ENCODE results near the gene TGFBI.

DNA sequence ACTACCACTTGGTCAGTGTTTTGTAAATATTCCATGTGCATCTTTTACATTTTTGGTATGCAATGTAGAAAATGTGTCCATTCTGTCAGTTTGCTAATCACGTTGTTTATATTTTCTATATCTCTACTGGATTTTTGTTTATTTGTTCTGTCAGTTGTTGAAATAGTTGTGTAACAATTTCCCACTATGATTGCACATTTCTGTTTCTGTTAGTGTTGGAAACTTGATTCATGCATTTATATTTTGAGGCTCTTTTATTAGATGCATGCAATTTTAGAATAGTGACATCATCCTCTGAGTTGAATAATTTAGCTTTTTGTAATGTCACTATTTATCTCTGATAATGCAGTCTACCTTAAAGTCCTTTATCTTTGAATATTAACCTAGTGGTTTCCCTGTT, 48.2 kb upstream of the TGFBI start:
- TF ChIP-seq GATA3 (IDR thresholded peaks at IDR 0.05; ENCODE audit: low read depth, low read length): no peak
- no peak for TF ChIP-seq GATA2 (IDR thresholded peaks at IDR 0.05; ENCODE audit: low read depth, low read length)

Data from SH-SY5Y (cell line).